GM23338 (cell line): ENCODE results near the gene NDOR1. TPM values are rescaled to one million over a fixed set of nuclear protein-coding genes. Genes with fewer than 3 reads are reported as not detected.

Experiments used
- ATAC-seq: fragments of 200-7000 bp; cut with Tn5 transposase; 3 replicates; pipeline ENCODE4 v1.9.1; 2020
- DNase-seq: peaks from one replicate; pipeline ENCODE4 v3.0.0-alpha.2; 2015; ENCODE audit warnings: low spot score
- H2AFZ ChIP-seq: fragments of 200-600 bp; sonication (generic); 2 replicates; pipeline ENCODE4 v1.8.0; 2016; ENCODE audit warnings: antibody characterized with exemption, mild to moderate bottlenecking, moderate library complexity
- H3F3A ChIP-seq: fragments of 200-600 bp; sonication (generic); replicated peaks from 2 replicates; pipeline ENCODE4 v1.8.0; 2017; ENCODE audit warnings: antibody characterized with exemption, mixed run types, low read depth
- H3K27ac ChIP-seq: fragments of 200-600 bp; sonication (generic); 2 replicates; pipeline ENCODE4 v1.6.1; 2016; ENCODE audit warnings: low read depth
- H3K27me3 ChIP-seq: fragments of 200-600 bp; sonication (generic); 2 replicates; pipeline ENCODE4 v1.8.0; 2016; ENCODE audit warnings: mild to moderate bottlenecking, mixed run types, moderate library complexity; ENCODE audit not compliant: insufficient read depth
- H3K36me3 ChIP-seq: fragments of 200-600 bp; sonication (generic); 2 replicates; pipeline ENCODE4 v1.8.0; 2016; ENCODE audit warnings: mild to moderate bottlenecking; ENCODE audit not compliant: insufficient read depth
- H3K4me1 ChIP-seq: fragments of 200-600 bp; sonication (generic); 2 replicates; pipeline ENCODE4 v1.8.0; 2016; ENCODE audit warnings: mild to moderate bottlenecking, moderate library complexity; ENCODE audit not compliant: insufficient read depth
- H3K4me2 ChIP-seq: fragments of 200-600 bp; sonication (generic); 2 replicates; pipeline ENCODE4 v1.7.1; 2017; ENCODE audit warnings: mixed run types
- H3K4me3 ChIP-seq: fragments of 200-600 bp; sonication (generic); 2 replicates; pipeline ENCODE4 v1.6.1; 2016; ENCODE audit warnings: mixed run types
- H3K79me2 ChIP-seq: fragments of 200-600 bp; sonication (generic); replicated peaks from 2 replicates; pipeline ENCODE4 v1.8.0; 2017; ENCODE audit warnings: mild to moderate bottlenecking; ENCODE audit not compliant: insufficient read depth
- H3K9me2 ChIP-seq: fragments of 200-600 bp; sonication (generic); 2 replicates; pipeline ENCODE4 v1.8.0; 2017; ENCODE audit not compliant: insufficient read depth
- H4K20me1 ChIP-seq: fragments of 200-600 bp; sonication (generic); replicated peaks from 2 replicates; pipeline ENCODE4 v1.8.0; 2017; ENCODE audit warnings: mild to moderate bottlenecking; ENCODE audit not compliant: insufficient read depth
- H3K27ac Mint-ChIP-seq: 2 replicates; pipeline ENCODE4 v1.8.0; 2020; ENCODE audit warnings: inconsistent platforms, mild to moderate bottlenecking, moderate library complexity, mixed read lengths
- H3K27me3 Mint-ChIP-seq: 3 replicates; pipeline ENCODE4 v1.8.0; 2022; ENCODE audit warnings: low read depth, mild to moderate bottlenecking, moderate library complexity, mixed read lengths, inconsistent platforms; ENCODE audit not compliant: insufficient read depth, poor library complexity
- H3K36me3 Mint-ChIP-seq: 3 replicates; pipeline ENCODE4 v1.8.0; 2021; ENCODE audit warnings: low read depth, mild to moderate bottlenecking, inconsistent platforms, moderate library complexity, mixed read lengths
- H3K4me1 Mint-ChIP-seq: 3 replicates; pipeline ENCODE4 v1.8.0; 2020; ENCODE audit warnings: mild to moderate bottlenecking, inconsistent platforms, mixed read lengths
- H3K4me3 Mint-ChIP-seq: 3 replicates; pipeline ENCODE4 v1.8.0; 2021; ENCODE audit warnings: moderate library complexity, mild to moderate bottlenecking, inconsistent platforms, mixed read lengths
- H3K9me3 Mint-ChIP-seq: 3 replicates; pipeline ENCODE4 v1.8.0; 2020; ENCODE audit warnings: moderate library complexity, mild to moderate bottlenecking, inconsistent platforms, mixed read lengths
- CREB1 ChIP-seq: fragments of 250-450 bp; sonication (Bioruptor Pico); IDR thresholded peaks from 2 replicates; pipeline ENCODE4 v1.5.0; 2020; ENCODE audit warnings: low read depth, mild to moderate bottlenecking, moderate library complexity
- EZH2 ChIP-seq: fragments of 200-600 bp; sonication (generic); IDR thresholded peaks from one replicate; pipeline ENCODE4 v1.8.0; 2017; ENCODE audit warnings: antibody characterized with exemption, mild to moderate bottlenecking, low read depth; ENCODE audit not compliant: unreplicated experiment
- EZH2phosphoT487 ChIP-seq: fragments of 200-600 bp; sonication (generic); IDR thresholded peaks from one replicate; pipeline ENCODE4 v1.8.1; 2018; ENCODE audit warnings: antibody characterized with exemption; ENCODE audit not compliant: unreplicated experiment
- JUNB ChIP-seq: IDR thresholded peaks from one replicate; pipeline ENCODE4 v1.6.1; 2016; ENCODE audit warnings: antibody characterized with exemption; ENCODE audit not compliant: unreplicated experiment
- NANOG ChIP-seq: IDR thresholded peaks from 2 replicates; pipeline ENCODE4 v1.6.1; 2016; ENCODE audit warnings: antibody characterized with exemption, borderline replicate concordance
- POLR2AphosphoS5 ChIP-seq: IDR thresholded peaks from 2 replicates; pipeline ENCODE4 v1.6.1; 2016; ENCODE audit warnings: antibody characterized with exemption, low read depth
- REST ChIP-seq: IDR thresholded peaks from one replicate; pipeline ENCODE4 v1.6.1; 2018; ENCODE audit warnings: antibody characterized with exemption; ENCODE audit not compliant: unreplicated experiment
- STAT1 ChIP-seq: IDR thresholded peaks from one replicate; pipeline ENCODE4 v1.6.1; 2016; ENCODE audit warnings: antibody characterized with exemption; ENCODE audit not compliant: unreplicated experiment
- ZNF114 ChIP-seq: fragments of 250-450 bp; sonication (Bioruptor Pico); IDR thresholded peaks from 2 replicates; pipeline ENCODE4 v1.5.0; 2020; ENCODE audit warnings: mild to moderate bottlenecking, moderate library complexity
- ZNF331 ChIP-seq: fragments of 250-450 bp; sonication (Bioruptor Pico); IDR thresholded peaks from 2 replicates; pipeline ENCODE4 v1.5.0; 2020; ENCODE audit warnings: low read depth, mild to moderate bottlenecking, moderate library complexity
- ZNF462 ChIP-seq: fragments of 250-450 bp; sonication (Bioruptor Pico); IDR thresholded peaks from 2 replicates; pipeline ENCODE4 v1.5.0; 2020; ENCODE audit warnings: mild to moderate bottlenecking, moderate library complexity
- polyA plus RNA-seq: library from polyadenylated mRNA; unstranded; fragments of >200 nt; fragmentation: Nextera tagmentation; extraction: Ambion mirVana; gene quantifications from 2 replicates; pipeline ENCODE4 v1.2.1, GENCODE V29; 2016
- total RNA-seq: library from RNA; depleted of rRNA; stranded (reverse); fragments of >200 nt; shearing (Covaris generic); gene quantifications from 2 replicates; pipeline ENCODE4 v1.2.3, GENCODE V29; 2014
- TF ChIP-seq, protein P1 (sequence below): IDR thresholded peaks from 2 replicates; pipeline ENCODE4 v1.6.1; 2016; ENCODE audit warnings: antibody characterized with exemption
- TF ChIP-seq, protein P2 (sequence below), 2 experiments: fragments of 200-600 bp in 1 of 2; sonication (generic) in 1 of 2; conservative IDR thresholded peaks; 2 replicates each; pipeline versions ENCODE4 v1.5.1 to v1.6.1; 2016 to 2017; ENCODE audit warnings: antibody characterized with exemption in 2 of 2, low read depth in 2 of 2, mild to moderate bottlenecking in 2 of 2, moderate library complexity in 1 of 2

NDOR1 gene
- total and polyA plus RNA-seq, 2 experiments from 2014 or later, result 19.4 to 38.1 TPM

- ATAC-seq (no peak), DNase-seq (no peak)
- H3K9me3 Mint-ChIP-seq, result no peaks in the 10 kb centered on the region
- H3F3A ChIP-seq, result peaks cover 5% of the 10 kb centered on the region
- no peak overlapping the region for H3K4me3 Mint-ChIP-seq
- no peak for TF ChIP-seq ZNF331 (CRISPR knock-in tag)
- no peak for TF ChIP-seq NANOG
- TF ChIP-seq EZH2phosphoT487, result no peak
- TF ChIP-seq JUNB, result no peak
- no peak for TF ChIP-seq STAT1
- TF ChIP-seq EZH2, result no peak
- TF ChIP-seq, protein P1, sequence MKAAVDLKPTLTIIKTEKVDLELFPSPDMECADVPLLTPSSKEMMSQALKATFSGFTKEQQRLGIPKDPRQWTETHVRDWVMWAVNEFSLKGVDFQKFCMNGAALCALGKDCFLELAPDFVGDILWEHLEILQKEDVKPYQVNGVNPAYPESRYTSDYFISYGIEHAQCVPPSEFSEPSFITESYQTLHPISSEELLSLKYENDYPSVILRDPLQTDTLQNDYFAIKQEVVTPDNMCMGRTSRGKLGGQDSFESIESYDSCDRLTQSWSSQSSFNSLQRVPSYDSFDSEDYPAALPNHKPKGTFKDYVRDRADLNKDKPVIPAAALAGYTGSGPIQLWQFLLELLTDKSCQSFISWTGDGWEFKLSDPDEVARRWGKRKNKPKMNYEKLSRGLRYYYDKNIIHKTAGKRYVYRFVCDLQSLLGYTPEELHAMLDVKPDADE, result no peak
- TF ChIP-seq, protein P2, sequence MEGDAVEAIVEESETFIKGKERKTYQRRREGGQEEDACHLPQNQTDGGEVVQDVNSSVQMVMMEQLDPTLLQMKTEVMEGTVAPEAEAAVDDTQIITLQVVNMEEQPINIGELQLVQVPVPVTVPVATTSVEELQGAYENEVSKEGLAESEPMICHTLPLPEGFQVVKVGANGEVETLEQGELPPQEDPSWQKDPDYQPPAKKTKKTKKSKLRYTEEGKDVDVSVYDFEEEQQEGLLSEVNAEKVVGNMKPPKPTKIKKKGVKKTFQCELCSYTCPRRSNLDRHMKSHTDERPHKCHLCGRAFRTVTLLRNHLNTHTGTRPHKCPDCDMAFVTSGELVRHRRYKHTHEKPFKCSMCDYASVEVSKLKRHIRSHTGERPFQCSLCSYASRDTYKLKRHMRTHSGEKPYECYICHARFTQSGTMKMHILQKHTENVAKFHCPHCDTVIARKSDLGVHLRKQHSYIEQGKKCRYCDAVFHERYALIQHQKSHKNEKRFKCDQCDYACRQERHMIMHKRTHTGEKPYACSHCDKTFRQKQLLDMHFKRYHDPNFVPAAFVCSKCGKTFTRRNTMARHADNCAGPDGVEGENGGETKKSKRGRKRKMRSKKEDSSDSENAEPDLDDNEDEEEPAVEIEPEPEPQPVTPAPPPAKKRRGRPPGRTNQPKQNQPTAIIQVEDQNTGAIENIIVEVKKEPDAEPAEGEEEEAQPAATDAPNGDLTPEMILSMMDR (conservative IDR thresholded peaks at IDR 0.05; ENCODE audit: low read depth in 2 of 2), result no peak
- TF ChIP-seq ZNF462 (CRISPR knock-in tag), result no peak
- TF ChIP-seq CREB1 (CRISPR knock-in tag), result no peak
- no peak for TF ChIP-seq ZNF114 (CRISPR knock-in tag)
- TF ChIP-seq POLR2AphosphoS5, result no peak
- no peak for TF ChIP-seq REST
- no peaks in the 10 kb centered on the region; the same call in 1 of the 2 replicates for H4K20me1 ChIP-seq
- H3K27me3 Mint-ChIP-seq, result peaks cover 19% of the 10 kb centered on the region
- H3K27me3 ChIP-seq, result peaks cover 4% of the 10 kb centered on the region; the same call in 1 of the 2 replicates
- H3K36me3 ChIP-seq, result no peaks in the 10 kb centered on the region; the same call in 1 of the 2 replicates
- no peak overlapping the region for H2AFZ ChIP-seq
- peaks cover 12% of the 10 kb centered on the region for H3K79me2 ChIP-seq
- H3K9me2 ChIP-seq, result no peaks in the 10 kb centered on the region
- peaks cover 4% of the 10 kb centered on the region; the same call in 2 of the 3 replicates for H3K36me3 Mint-ChIP-seq
- no peak overlapping the region for H3K27ac ChIP-seq
- H3K27ac Mint-ChIP-seq, result no peak overlapping the region
- peaks cover 13% of the 10 kb centered on the region; the same call in 1 of the 2 replicates for H3K4me1 ChIP-seq
- H3K4me2 ChIP-seq, result no peak overlapping the region
- peaks cover 11% of the 10 kb centered on the region for H3K4me1 Mint-ChIP-seq
- no peak overlapping the region for H3K4me3 ChIP-seq
Measured at GRCh38 chr9:137251490-137252268, 46.2 kb downstream of the NDOR1 start.
